ENCODE data around the gene MYH7. TPM values are rescaled to one million over a fixed set of nuclear protein-coding genes. Genes with fewer than 3 reads are reported as not detected.

MYH7 gene
- total and polyA plus RNA-seq, 2 of the 4 experiments (the other 2 are of a cell fraction), result not detected

GRCh38 chr14:23464700-23465099, 29.2 kb upstream of the MYH7 start:
- Histone ChIP-seq H3K79me1 (ENCODE audit: low read depth in 1 of 2, low read length in 2 of 2) (peaks cover 0 to 1% of the 10 kb centered on the region in 2 experiments; a peak in 2 of 4 replicates), H4K20me1 (ENCODE audit: insufficient read depth, low read length) (no peaks in the 10 kb centered on the region), H2BK15ac (ENCODE audit: low read depth, low read length) (no peak overlapping the region), H4K91ac (ENCODE audit: insufficient read depth, low read depth, low read length) (no peak overlapping the region), H4K8ac (ENCODE audit: low read depth in 2 of 2, low read length in 2 of 2) (no peak overlapping the region), H3K36me3 (ENCODE audit: control insufficient read depth, insufficient read depth, low read length) (no peaks in the 10 kb centered on the region), H2BK5ac (ENCODE audit: low read depth, low read length, poor library complexity, severe bottlenecking) (no peak overlapping the region), H4K5ac (ENCODE audit: low read depth, low read length) (no peak overlapping the region), H2AK5ac (ENCODE audit: low read depth, low read length) (no peak overlapping the region), H3K4me1 (ENCODE audit: control insufficient read depth, insufficient read depth, low read length) (no peaks in the 10 kb centered on the region), H3K9me1 (ENCODE audit: insufficient read depth, low read length) (no peaks in the 10 kb centered on the region), H3K27me3 (ENCODE audit: control insufficient read depth, insufficient read depth, low read length) (no peaks in the 10 kb centered on the region), H2BK120ac (ENCODE audit: low read depth, low read length) (no peak overlapping the region), H3K4ac (ENCODE audit: low read depth, low read length) (no peak overlapping the region), H3K18ac (ENCODE audit: low read depth, low read length) (no peak overlapping the region), H3K14ac (replicated peaks; ENCODE audit: low read depth, low read length) (no peak overlapping the region), H2BK20ac (ENCODE audit: low read depth, low read length) (no peak overlapping the region), H3K4me2 (ENCODE audit: low read depth, low read length) (no peak overlapping the region), H3K4me3 (ENCODE audit: insufficient read depth, low read depth, low read length) (no peak overlapping the region), H3K9me3 (ENCODE audit: control insufficient read depth, insufficient read depth, low read length) (no peaks in the 10 kb centered on the region), H3K27ac (ENCODE audit: insufficient read depth, low read length) (no peak overlapping the region), H3K9ac (ENCODE audit: low read depth, low read length) (no peak overlapping the region), H3K23ac (ENCODE audit: low read depth, low read length) (no peak overlapping the region), H2AFZ (replicated peaks; ENCODE audit: low read length, poor library complexity) (no peak overlapping the region), H2AK9ac (replicated peaks; ENCODE audit: low read depth, low read length, poor library complexity) (no peak overlapping the region), H3K56ac (ENCODE audit: extremely low read depth, insufficient read depth, low read length) (no peak overlapping the region)
- ChIA-PET CTCF (interaction anchor here (0.5 kb wide), 1 partner anchor 9 kb away, joined by 4 read pairs; no protein-coding TSS in a partner anchor), POLR2A (ENCODE audit: unreplicated experiment) (no interaction called here)
- dilution Hi-C loops (cut with HindIII; ENCODE audit: low sequenced_read_pairs, unreplicated experiment), result no loop called here
- in situ Hi-C loops (cut with MboI; ENCODE audit: low sequenced_read_pairs), result loop anchor here (10.0 kb wide), 1 partner anchor 200 kb away; no protein-coding TSS in a partner anchor
- no peak for ATAC-seq (ENCODE audit: low read depth)
- intact Hi-C loops (cut with micrococcal nuclease), result no loop called here
- no TSS peak for BruUV-seq (replicated peaks)
- DNase-seq, result no peak
- TF ChIP-seq RAD21 (IDR thresholded peaks at IDR 0.05; ENCODE audit: low read length), result no peak
- TF ChIP-seq MAFK (IDR thresholded peaks at IDR 0.05; ENCODE audit: low read depth, low read length), result no peak
- TF ChIP-seq POLR2A (IDR thresholded peaks at IDR 0.05; ENCODE audit: low read depth, low read length), result no peak
- TF ChIP-seq RFX5 (IDR thresholded peaks at IDR 0.05; ENCODE audit: low read depth, low read length), result no peak
- no peak for TF ChIP-seq SMC3 (IDR thresholded peaks at IDR 0.05; ENCODE audit: low read depth, low read length)
- no peak for TF ChIP-seq CHD1 (IDR thresholded peaks at IDR 0.05; ENCODE audit: low read depth, low read length)
- TF ChIP-seq MAZ (IDR thresholded peaks at IDR 0.05; ENCODE audit: borderline replicate concordance, low read depth, low read length), result no peak
- no peak for TF ChIP-seq CTCF (conservative IDR thresholded peaks at IDR 0.05; ENCODE audit: low read depth, low read length)
- TF ChIP-seq USF2 (IDR thresholded peaks at IDR 0.05; ENCODE audit: low read depth, low read length), result no peak
- TF ChIP-seq BHLHE40 (IDR thresholded peaks at IDR 0.05; ENCODE audit: low read depth, low read length), result no peak
- no peak for TF ChIP-seq ELK1 (IDR thresholded peaks at IDR 0.05; ENCODE audit: borderline replicate concordance, low read depth, low read length)
- no peak for TF ChIP-seq NFE2L2 (IDR thresholded peaks at IDR 0.05; ENCODE audit: low read depth, low read length)
- TF ChIP-seq FOS (IDR thresholded peaks at IDR 0.05; ENCODE audit: low read depth, low read length), result no peak
- TF ChIP-seq MXI1 (IDR thresholded peaks at IDR 0.05; ENCODE audit: borderline replicate concordance, low read depth, low read length), result no peak
- TF ChIP-seq RCOR1 (IDR thresholded peaks at IDR 0.05; ENCODE audit: insufficient replicate concordance, low read length), result no peak
- no peak for TF ChIP-seq CEBPB (IDR thresholded peaks at IDR 0.05; ENCODE audit: low read depth, low read length)
